Rectal smooth muscle tissue (tissue), 1 donor: ENCODE data around the gene MATR3.
"Not testable (repeated sequence)": the region's sequence is repeated elsewhere in the genome, so short reads cannot be mapped to it uniquely, and the experiment has no call there.

Experiments used
- H3K27ac ChIP-seq: one replicate; pipeline ENCODE4 v1.7.0; 2013; ENCODE audit warnings: low read depth, low read length, inconsistent platforms
- H3K27me3 ChIP-seq: one replicate; pipeline ENCODE4 v1.7.0; 2013; ENCODE audit warnings: low read length; ENCODE audit not compliant: control insufficient read depth, insufficient read depth
- H3K36me3 ChIP-seq: one replicate; pipeline ENCODE4 v1.7.0; 2013; ENCODE audit warnings: low read length; ENCODE audit not compliant: control insufficient read depth, insufficient read depth
- H3K4me1 ChIP-seq: one replicate; pipeline ENCODE4 v1.7.0; 2013; ENCODE audit warnings: low read length; ENCODE audit not compliant: control insufficient read depth, insufficient read depth
- H3K4me3 ChIP-seq: one replicate; pipeline ENCODE4 v1.7.0; 2013; ENCODE audit warnings: low read length
- H3K9ac ChIP-seq: one replicate; pipeline ENCODE4 v1.7.0; 2013; ENCODE audit warnings: low read length

Gene MATR3

GRCh38 chr5:139263946-139264345 lies 29.6 kb upstream of the MATR3 start:
- Histone ChIP-seq H3K9ac (no peak overlapping the region), H3K27me3 (no peaks in the 10 kb centered on the region), H3K4me1 (no peaks in the 10 kb centered on the region), H3K27ac (no peak overlapping the region), H3K36me3 (no peaks in the 10 kb centered on the region), H3K4me3 (no peak overlapping the region)

- no peak overlapping the region for H3K27ac ChIP-seq
- no peak overlapping the region for H3K9ac ChIP-seq
- H3K27me3 ChIP-seq, result no peaks in the 10 kb centered on the region
- H3K4me3 ChIP-seq, result no peak overlapping the region
- H3K4me1 ChIP-seq, result no peaks in the 10 kb centered on the region
- H3K36me3 ChIP-seq, result no peaks in the 10 kb centered on the region
These were observed 28.5 kb upstream of the MATR3 start for GRCh38 chr5:139265001-139265400.

GRCh38 chr5:139266236-139266635 lies 27.3 kb upstream of the MATR3 start:
- Histone ChIP-seq H3K27me3 (no peaks in the 10 kb centered on the region), H3K4me1 (peaks cover under 1% of the 10 kb centered on the region), H3K4me3 (no peak overlapping the region), H3K36me3 (no peaks in the 10 kb centered on the region), H3K9ac (no peak overlapping the region), H3K27ac (no peak overlapping the region)

GRCh38 chr5:139267481-139267880 lies 26.1 kb upstream of the MATR3 start:
- Histone ChIP-seq H3K27me3 (no peaks in the 10 kb centered on the region), H3K36me3 (no peaks in the 10 kb centered on the region), H3K4me1 (peaks cover 9% of the 10 kb centered on the region), H3K27ac (no peak overlapping the region), H3K9ac (no peak overlapping the region), H3K4me3 (no peak overlapping the region)

GRCh38 chr5:139268364-139269202 lies 25.0 kb upstream of the MATR3 start:
- no peaks in the 10 kb centered on the region for H3K36me3 ChIP-seq
- H3K27ac ChIP-seq, result no peak overlapping the region
- H3K4me1 ChIP-seq, result peaks cover 17% of the 10 kb centered on the region
- H3K27me3 ChIP-seq, result no peaks in the 10 kb centered on the region
- no peak overlapping the region for H3K9ac ChIP-seq
- H3K4me3 ChIP-seq, result no peak overlapping the region

GRCh38 chr5:139270718-139271117 lies 22.8 kb upstream of the MATR3 start:
- H3K9ac ChIP-seq, H3K4me3 ChIP-seq, H3K27me3 ChIP-seq, H3K36me3 ChIP-seq: not testable (repeated sequence)
- Histone ChIP-seq H3K4me1 (peaks cover 21% of the 10 kb centered on the region), H3K27ac (peak overlapping the region; percentile 48)

GRCh38 chr5:139271201-139272027 lies 22.1 kb upstream of the MATR3 start:
- Histone ChIP-seq H3K4me3 (no peak overlapping the region), H3K36me3 (no peaks in the 10 kb centered on the region), H3K9ac (no peak overlapping the region), H3K27me3 (no peaks in the 10 kb centered on the region), H3K27ac (peak overlapping the region; percentile 48), H3K4me1 (peaks cover 21% of the 10 kb centered on the region)

GRCh38 chr5:139272471-139273321 lies 20.8 kb upstream of the MATR3 start:
- Histone ChIP-seq H3K4me3 (peak overlapping the region; percentile 88), H3K4me1 (peaks cover 21% of the 10 kb centered on the region), H3K27me3 (no peaks in the 10 kb centered on the region), H3K36me3 (no peaks in the 10 kb centered on the region), H3K27ac (peak overlapping the region; percentile 48), H3K9ac (no peak overlapping the region)

GRCh38 chr5:139273322-139273571 lies 20.3 kb upstream of the MATR3 start:
- Histone ChIP-seq H3K4me1 (peaks cover 21% of the 10 kb centered on the region), H3K9ac (no peak overlapping the region), H3K36me3 (peaks cover 2% of the 10 kb centered on the region), H3K27ac (peak overlapping the region; percentile 48), H3K4me3 (peak overlapping the region; percentile 88), H3K27me3 (no peaks in the 10 kb centered on the region)

GRCh38 chr5:139273572-139274289 lies 19.8 kb upstream of the MATR3 start:
- Histone ChIP-seq H3K36me3 (peaks cover 2% of the 10 kb centered on the region), H3K4me1 (peaks cover 21% of the 10 kb centered on the region), H3K27ac (peak overlapping the region; percentile 80), H3K27me3 (no peaks in the 10 kb centered on the region), H3K9ac (peak overlapping the region; percentile 71), H3K4me3 (peak overlapping the region; percentile 88)

GRCh38 chr5:139275536-139275935 lies 18.0 kb upstream of the MATR3 start:
- H3K4me1 ChIP-seq, result peaks cover 21% of the 10 kb centered on the region
- H3K27ac ChIP-seq, result no peak overlapping the region
- no peak overlapping the region for H3K4me3 ChIP-seq
- H3K36me3 ChIP-seq, result peaks cover 2% of the 10 kb centered on the region
- no peak overlapping the region for H3K9ac ChIP-seq
- no peaks in the 10 kb centered on the region for H3K27me3 ChIP-seq

- H3K4me1 ChIP-seq, result peaks cover 21% of the 10 kb centered on the region
- peaks cover 2% of the 10 kb centered on the region for H3K36me3 ChIP-seq
- no peak overlapping the region for H3K27ac ChIP-seq
- H3K4me3 ChIP-seq, result no peak overlapping the region
- H3K9ac ChIP-seq, result no peak overlapping the region
- no peaks in the 10 kb centered on the region for H3K27me3 ChIP-seq
These were observed 17.6 kb upstream of the MATR3 start for GRCh38 chr5:139275956-139276355.
